Suppressor macrophage (primary cell): ENCODE results near the gene KIF21A.
A peak's percentile ranks its signal among the peaks of the same experiment; 100 is the strongest.

Source experiments
- DNase-seq, 4 experiments: peaks; one replicate each; pipeline ENCODE4 v3.0.0-alpha.2; 2020 to 2022

The KIF21A gene

GRCh38 chr12:39272871-39273655 lies 169.9 kb downstream of the KIF21A start:
- peak; percentile 41 to 64 (median 54) for DNase-seq

GRCh38 chr12:39269492-39269891 lies 173.4 kb downstream of the KIF21A start:
- no peak for DNase-seq

GRCh38 chr12:39267886-39268285 lies 175.0 kb downstream of the KIF21A start:
- DNase-seq: no peak

GRCh38 chr12:39252628-39253027 lies 190.3 kb downstream of the KIF21A start:
- DNase-seq: no peak
